Cardiac fibroblast (primary cell): ENCODE data around the gene ZNF546.
"Not testable (repeated sequence)": the region's sequence is repeated elsewhere in the genome, so short reads cannot be mapped to it uniquely, and the experiment has no call there.

Source experiments
- DNase-seq, 2 donors: peaks; one replicate each; pipeline versions ENCODE4 v3.0.0 to v3.0.0-alpha.2; 2010; ENCODE audit warnings: low read depth in 2 of 2
- H3K4me3 ChIP-seq, 2 donors: replicated peaks in 1 of 2; 1 replicate in 1 of 2; 2 replicates in 1 of 2; pipeline ENCODE4 v1.5.1; 2011; ENCODE audit warnings: low read depth in 2 of 2, low read length in 2 of 2, mild to moderate bottlenecking in 2 of 2, moderate library complexity in 1 of 2
- TF ChIP-seq, protein P1 (sequence below): IDR thresholded peaks from one replicate; pipeline ENCODE4 v1.5.1; 2011; ENCODE audit warnings: low read depth, mild to moderate bottlenecking, low read length, inconsistent platforms

ZNF546 gene

DNA sequence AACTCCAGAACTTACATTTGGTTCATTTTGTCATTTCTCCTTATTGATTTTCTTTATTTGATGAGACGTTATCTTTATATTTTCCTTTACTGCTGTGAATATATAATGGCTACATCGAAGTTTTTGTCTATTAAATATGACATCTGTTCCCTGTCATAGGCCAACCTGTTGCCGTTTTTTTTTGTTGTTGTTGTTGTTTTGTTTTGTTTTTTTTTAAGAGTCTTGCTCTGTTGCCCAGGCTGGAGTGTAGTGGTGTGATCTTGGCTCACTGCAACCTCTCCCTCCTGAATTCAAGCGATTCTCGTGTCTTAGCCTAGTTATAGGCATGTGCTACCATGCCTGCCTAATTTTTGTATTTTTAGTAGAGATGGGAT lies 29.7 kb downstream of the ZNF546 start:
- H3K4me3 ChIP-seq: no peak overlapping the region
- TF ChIP-seq, protein P1, sequence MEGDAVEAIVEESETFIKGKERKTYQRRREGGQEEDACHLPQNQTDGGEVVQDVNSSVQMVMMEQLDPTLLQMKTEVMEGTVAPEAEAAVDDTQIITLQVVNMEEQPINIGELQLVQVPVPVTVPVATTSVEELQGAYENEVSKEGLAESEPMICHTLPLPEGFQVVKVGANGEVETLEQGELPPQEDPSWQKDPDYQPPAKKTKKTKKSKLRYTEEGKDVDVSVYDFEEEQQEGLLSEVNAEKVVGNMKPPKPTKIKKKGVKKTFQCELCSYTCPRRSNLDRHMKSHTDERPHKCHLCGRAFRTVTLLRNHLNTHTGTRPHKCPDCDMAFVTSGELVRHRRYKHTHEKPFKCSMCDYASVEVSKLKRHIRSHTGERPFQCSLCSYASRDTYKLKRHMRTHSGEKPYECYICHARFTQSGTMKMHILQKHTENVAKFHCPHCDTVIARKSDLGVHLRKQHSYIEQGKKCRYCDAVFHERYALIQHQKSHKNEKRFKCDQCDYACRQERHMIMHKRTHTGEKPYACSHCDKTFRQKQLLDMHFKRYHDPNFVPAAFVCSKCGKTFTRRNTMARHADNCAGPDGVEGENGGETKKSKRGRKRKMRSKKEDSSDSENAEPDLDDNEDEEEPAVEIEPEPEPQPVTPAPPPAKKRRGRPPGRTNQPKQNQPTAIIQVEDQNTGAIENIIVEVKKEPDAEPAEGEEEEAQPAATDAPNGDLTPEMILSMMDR: no peak
- DNase-seq: no peak

DNA sequence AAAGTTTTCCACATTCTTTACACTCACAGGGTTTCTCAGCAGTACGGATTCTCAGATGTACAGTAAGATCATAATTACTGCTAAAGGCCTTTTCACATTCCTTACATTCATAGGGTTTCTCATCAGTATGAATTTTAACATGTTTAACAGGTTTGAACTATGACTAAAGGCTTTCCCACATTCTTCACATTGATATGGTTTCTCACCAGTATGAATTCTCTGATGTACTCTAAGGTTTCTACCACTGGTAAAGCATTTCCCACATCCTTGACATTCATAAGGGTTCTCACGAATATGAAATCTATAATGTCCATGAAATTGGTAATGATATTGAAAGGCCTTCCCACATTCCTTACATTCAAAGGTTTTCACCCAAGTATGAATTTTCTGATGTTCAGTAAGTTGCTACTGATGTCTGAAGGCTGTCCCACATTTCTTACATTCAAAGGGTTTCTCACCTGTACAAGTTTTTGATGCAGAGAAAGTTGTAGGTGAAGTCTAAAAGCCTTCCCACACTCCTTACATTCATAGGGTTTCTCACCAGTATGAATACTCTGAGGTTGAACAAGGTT lies 37.2 kb downstream of the ZNF546 start:
- no peak overlapping the region for H3K4me3 ChIP-seq
- no peak for DNase-seq
- TF ChIP-seq, protein P1: no peak

DNA sequence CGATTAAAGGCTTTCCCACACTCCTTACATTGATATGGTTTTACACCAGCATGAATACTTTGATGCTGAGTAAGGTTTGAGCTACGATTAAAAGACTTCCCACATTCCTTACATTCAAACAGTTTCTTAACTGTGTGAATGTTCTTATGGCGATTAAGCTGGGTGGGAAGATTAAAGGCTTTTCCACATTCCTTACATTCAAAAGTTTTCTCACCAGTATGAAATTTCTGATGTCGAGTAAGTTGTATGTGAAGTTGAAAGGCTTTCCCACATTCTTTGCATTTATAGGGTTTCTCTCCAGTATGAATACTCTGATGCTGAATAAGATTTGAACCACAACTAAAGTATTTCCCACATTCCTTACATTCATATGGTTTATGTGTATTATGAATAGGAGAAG lies 39.1 kb downstream of the ZNF546 start:
- H3K4me3 ChIP-seq: no peak overlapping the region
- DNase-seq: peak in 1 of 2 donors; percentile 19
- TF ChIP-seq, protein P1: no peak

DNA sequence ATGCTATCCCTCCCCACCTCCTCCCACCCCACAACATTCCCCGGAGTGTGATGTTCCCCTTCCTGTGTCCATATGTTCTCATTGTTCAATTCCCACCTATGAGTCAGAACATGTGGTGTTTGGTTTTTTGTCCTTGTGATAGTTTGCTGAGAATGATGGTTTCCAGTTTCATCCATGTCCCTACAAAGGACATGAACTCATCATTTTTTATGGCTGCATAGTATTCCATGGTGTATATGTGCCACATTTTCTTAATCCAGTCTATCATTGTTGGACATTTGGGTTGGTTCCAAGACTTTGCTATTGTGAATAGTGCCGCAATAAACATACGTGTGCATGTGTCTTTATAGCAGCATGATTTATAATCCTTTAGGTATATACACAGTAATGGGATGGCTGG lies 41.2 kb downstream of the ZNF546 start:
- H3K4me3 ChIP-seq, DNase-seq: not testable (repeated sequence)

DNA sequence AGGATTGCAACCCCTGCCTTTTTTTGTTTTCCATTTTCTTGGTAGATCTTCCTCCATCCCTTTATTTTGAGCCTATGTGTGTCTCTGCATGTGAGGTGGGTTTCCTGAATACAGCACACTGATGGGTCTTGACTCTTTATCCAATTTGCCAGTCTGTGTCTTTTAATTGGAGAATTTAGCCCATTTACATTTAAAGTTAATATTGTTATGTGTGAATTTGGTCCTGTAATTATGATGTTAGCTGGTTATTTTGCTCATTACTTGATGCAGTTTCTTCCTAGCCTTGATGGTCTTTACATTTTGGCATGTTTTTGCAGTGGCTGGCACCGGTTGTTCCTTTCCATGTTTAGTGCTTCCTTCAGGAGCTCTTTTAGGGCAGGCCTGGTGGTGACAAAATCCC lies 44.9 kb downstream of the ZNF546 start:
- DNase-seq, H3K4me3 ChIP-seq: not testable (repeated sequence)

DNA sequence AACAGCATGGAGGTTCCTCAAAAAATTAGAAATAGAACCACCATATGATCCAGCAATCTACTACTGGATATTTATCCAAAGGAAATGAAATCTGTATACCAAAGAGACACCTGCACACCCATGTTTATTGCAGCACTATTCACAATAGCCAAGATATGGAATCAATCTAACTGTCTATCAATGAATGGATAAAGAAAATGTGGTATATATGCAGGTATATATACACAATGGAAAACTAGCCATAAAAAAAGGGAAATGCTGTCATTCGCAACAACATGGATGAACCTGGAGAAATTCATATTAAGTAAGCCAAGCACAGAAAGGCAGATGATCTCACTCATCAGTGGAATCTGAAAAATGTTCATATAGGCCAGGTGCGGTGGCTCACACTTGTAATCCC lies 56.6 kb downstream of the ZNF546 start:
- no peak overlapping the region for H3K4me3 ChIP-seq
- no peak for DNase-seq
- TF ChIP-seq, protein P1: no peak

DNA sequence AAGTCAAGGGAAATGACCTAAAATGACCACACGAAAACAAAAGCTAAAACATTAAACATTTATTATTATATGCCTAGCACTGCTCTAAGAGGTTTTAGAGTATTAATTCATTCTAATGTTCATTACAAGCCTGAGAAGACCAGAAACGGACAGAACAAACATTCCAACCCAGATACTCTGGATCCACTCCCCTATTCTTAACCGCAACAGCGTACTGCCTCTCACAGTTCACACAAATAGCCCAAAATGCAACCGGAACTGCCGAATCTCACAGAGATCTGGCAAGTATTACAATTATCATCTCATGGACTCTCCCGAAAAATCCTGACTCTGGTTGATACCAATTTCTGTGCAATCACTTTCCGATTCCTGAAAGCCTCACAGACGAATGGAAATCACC lies 57.8 kb downstream of the ZNF546 start:
- H3K4me3 ChIP-seq: no peak overlapping the region
- no peak for DNase-seq
- TF ChIP-seq, protein P1: no peak

DNA sequence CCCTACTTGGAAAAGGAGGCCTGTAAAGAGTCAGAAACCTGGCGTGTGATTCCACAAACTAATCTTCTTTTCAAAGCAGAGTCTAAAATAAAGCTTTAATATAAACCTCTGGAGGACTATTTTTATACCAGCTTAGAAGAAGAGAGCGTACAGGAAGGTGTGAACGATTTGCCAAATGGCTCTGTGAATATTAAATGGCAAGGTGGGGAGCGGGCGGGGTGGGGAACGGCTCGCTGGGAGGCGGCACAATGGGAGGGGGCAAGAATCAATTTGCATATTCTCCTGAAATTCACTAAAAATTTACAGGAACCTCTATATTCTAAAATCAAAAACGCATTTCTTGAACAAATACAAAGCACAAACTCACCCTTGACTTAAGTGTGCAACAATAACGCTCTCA lies 58.2 kb downstream of the ZNF546 start:
- TF ChIP-seq, protein P1: no peak
- H3K4me3 ChIP-seq: peak overlapping the region; percentile 76 to 83
- DNase-seq: no peak
